ENCODE results near the gene JCAD. TPM values are rescaled to one million over a fixed set of nuclear protein-coding genes. Genes with fewer than 3 reads are reported as not detected.
"Not testable (repeated sequence)": the region's sequence is repeated elsewhere in the genome, so short reads cannot be mapped to it uniquely, and the experiment has no call there.

The JCAD gene
- total RNA-seq, 2 donors from 2014 or later: 0.05 to 0.29 TPM

GRCh38 chr10:30007406-30007805 lies 52.0 kb downstream of the JCAD start:
- DNase-seq: no peak
- Mint-ChIP-seq H3K36me3 (ENCODE audit: insufficient read depth in 2 of 2) (no peaks in the 10 kb centered on the region), H3K27me3 (ENCODE audit: low read depth) (peaks cover 62% of the 10 kb centered on the region), H3K4me3 (no peak overlapping the region), H3K9me3 (no peaks in the 10 kb centered on the region), H3K4me1 (ENCODE audit: low read depth) (peaks cover 22% of the 10 kb centered on the region), H3K27ac (no peak overlapping the region)
- ATAC-seq (replicated peaks in 1 of 2): no peak

GRCh38 chr10:30006410-30006809 lies 53.0 kb downstream of the JCAD start:
- H3K9me3 Mint-ChIP-seq: no peaks in the 10 kb centered on the region
- H3K27ac Mint-ChIP-seq: no peak overlapping the region
- DNase-seq (no peak), ATAC-seq (replicated peaks in 1 of 2) (no peak)
- no peaks in the 10 kb centered on the region for H3K36me3 Mint-ChIP-seq (ENCODE audit: insufficient read depth in 2 of 2)
- peaks cover 28% of the 10 kb centered on the region for H3K4me1 Mint-ChIP-seq (ENCODE audit: low read depth)
- peaks cover 57% of the 10 kb centered on the region for H3K27me3 Mint-ChIP-seq (ENCODE audit: low read depth)
- H3K4me3 Mint-ChIP-seq: no peak overlapping the region

GRCh38 chr10:30005116-30005515 lies 54.3 kb downstream of the JCAD start:
- Mint-ChIP-seq H3K4me1 (ENCODE audit: low read depth) (peaks cover 28% of the 10 kb centered on the region), H3K27me3 (ENCODE audit: low read depth) (peaks cover 64% of the 10 kb centered on the region)
- not testable (repeated sequence) for ATAC-seq (replicated peaks in 1 of 2); DNase-seq; H3K9me3 Mint-ChIP-seq; H3K27ac Mint-ChIP-seq; H3K4me3 Mint-ChIP-seq; H3K36me3 Mint-ChIP-seq (ENCODE audit: insufficient read depth in 2 of 2)

DNA sequence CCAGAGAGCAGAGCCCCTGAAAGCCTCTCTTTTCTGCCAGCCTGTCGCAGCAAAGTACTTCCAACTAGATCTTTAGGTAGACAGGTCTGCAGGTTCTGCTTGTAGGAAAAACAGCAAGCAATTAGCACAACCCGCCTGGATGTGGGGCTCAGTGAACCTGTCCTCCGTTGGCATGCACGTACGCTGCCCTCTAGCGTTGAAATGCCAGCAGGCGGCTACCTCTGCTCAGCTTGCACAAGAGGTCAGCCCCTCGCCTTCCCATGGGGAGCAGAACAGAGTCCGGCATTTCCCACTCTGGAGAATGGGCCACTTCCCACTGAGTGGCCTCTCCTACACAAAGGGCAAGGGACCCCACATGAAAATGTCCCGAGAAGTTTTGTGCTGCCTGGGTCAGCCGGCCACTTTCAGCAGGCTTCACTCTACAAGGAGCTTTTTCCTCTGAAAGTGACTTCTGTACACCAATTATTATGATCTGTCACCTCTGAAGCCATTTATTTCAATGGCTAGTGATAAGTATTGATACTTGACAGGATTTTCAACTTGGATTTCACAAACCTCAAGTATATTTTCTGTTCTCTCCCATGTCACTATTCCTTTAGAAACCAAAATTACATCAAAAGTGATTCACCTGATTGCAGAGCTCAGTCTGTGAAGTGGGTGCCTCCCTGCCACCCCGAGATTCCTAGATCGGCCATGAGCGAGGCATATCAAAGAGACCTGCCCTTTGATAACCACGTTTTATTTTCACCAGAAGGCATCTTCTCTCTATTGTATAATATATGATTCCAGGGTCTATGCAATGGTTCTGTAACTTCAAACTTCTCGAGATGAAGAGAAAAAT lies 56.7 kb downstream of the JCAD start:
- H3K4me1 Mint-ChIP-seq (ENCODE audit: low read depth): peaks cover 24% of the 10 kb centered on the region
- H3K36me3 Mint-ChIP-seq (ENCODE audit: insufficient read depth in 2 of 2): no peaks in the 10 kb centered on the region
- H3K27ac Mint-ChIP-seq: no peak overlapping the region
- peak; percentile 81 for ATAC-seq (replicated peaks in 1 of 2)
- DNase-seq: peak; percentile 66 to 69
- no peaks in the 10 kb centered on the region for H3K9me3 Mint-ChIP-seq
- peak overlapping the region in 1 of 2 donors; percentile 33 for H3K4me3 Mint-ChIP-seq
- H3K27me3 Mint-ChIP-seq (ENCODE audit: low read depth): peaks cover 74% of the 10 kb centered on the region

- ATAC-seq (replicated peaks in 1 of 2) (no peak), DNase-seq (no peak)
- Mint-ChIP-seq H3K36me3 (ENCODE audit: insufficient read depth in 2 of 2) (no peaks in the 10 kb centered on the region), H3K4me3 (no peak overlapping the region), H3K27ac (no peak overlapping the region), H3K27me3 (ENCODE audit: low read depth) (peaks cover 76% of the 10 kb centered on the region), H3K9me3 (no peaks in the 10 kb centered on the region), H3K4me1 (ENCODE audit: low read depth) (peaks cover 17% of the 10 kb centered on the region)
Observed at GRCh38 chr10:30000802-30001571, 58.4 kb downstream of the JCAD start.

- ATAC-seq (replicated peaks in 1 of 2) (peak; percentile 76), DNase-seq (peak; percentile 77)
- H3K4me3 Mint-ChIP-seq: no peak overlapping the region
- H3K27ac Mint-ChIP-seq: no peak overlapping the region
- no peaks in the 10 kb centered on the region for H3K36me3 Mint-ChIP-seq (ENCODE audit: insufficient read depth in 2 of 2)
- H3K27me3 Mint-ChIP-seq (ENCODE audit: low read depth): peaks cover 83% of the 10 kb centered on the region
- H3K9me3 Mint-ChIP-seq: no peaks in the 10 kb centered on the region
- H3K4me1 Mint-ChIP-seq (ENCODE audit: low read depth): peaks cover 14% of the 10 kb centered on the region
Observed at GRCh38 chr10:29998142-29998808, 61.1 kb downstream of the JCAD start.

GRCh38 chr10:29994811-29995210 lies 64.6 kb downstream of the JCAD start:
- ATAC-seq (replicated peaks in 1 of 2): no peak
- peaks cover 57% of the 10 kb centered on the region for H3K27me3 Mint-ChIP-seq (ENCODE audit: low read depth)
- no peak overlapping the region for H3K4me3 Mint-ChIP-seq
- no peak for DNase-seq
- no peaks in the 10 kb centered on the region for H3K4me1 Mint-ChIP-seq (ENCODE audit: low read depth)
- H3K27ac Mint-ChIP-seq: no peak overlapping the region
- H3K36me3 Mint-ChIP-seq (ENCODE audit: insufficient read depth in 2 of 2): no peaks in the 10 kb centered on the region
- H3K9me3 Mint-ChIP-seq: no peaks in the 10 kb centered on the region

DNA sequence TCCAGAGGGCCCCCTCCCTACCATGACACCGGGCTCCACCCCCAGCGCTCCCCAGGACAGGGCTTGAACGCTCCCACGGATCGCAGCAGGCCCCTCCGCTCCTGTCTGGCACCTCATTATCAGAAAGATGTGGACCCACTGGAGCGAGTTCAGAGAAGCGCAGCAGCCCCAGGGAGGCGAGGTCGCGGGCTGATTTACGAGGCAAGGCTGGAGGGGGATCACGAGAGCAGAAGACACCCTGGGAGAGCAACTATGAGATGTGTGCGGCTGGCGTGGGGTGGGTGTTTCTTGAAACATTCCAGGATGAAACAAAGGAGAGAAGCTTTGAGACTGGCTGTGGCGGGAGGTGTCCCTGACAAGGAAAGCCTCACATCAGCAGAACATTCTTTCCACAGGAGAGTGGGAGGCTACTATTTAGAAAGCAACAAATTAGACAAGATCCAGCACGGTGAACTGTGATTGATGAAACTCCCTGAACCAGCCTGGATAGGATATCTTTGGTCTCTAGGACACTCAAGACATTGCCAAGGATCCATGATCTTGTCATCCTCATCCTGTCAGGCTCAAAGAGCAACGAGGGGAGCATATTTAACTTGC lies 66.0 kb downstream of the JCAD start:
- ATAC-seq (replicated peaks in 1 of 2): no peak
- DNase-seq: no peak
- H3K4me3 Mint-ChIP-seq: no peak overlapping the region
- no peak overlapping the region for H3K27ac Mint-ChIP-seq
- no peaks in the 10 kb centered on the region for H3K4me1 Mint-ChIP-seq (ENCODE audit: low read depth)
- H3K27me3 Mint-ChIP-seq (ENCODE audit: low read depth): peaks cover 50% of the 10 kb centered on the region
- no peaks in the 10 kb centered on the region for H3K36me3 Mint-ChIP-seq (ENCODE audit: insufficient read depth in 2 of 2)
- H3K9me3 Mint-ChIP-seq: no peaks in the 10 kb centered on the region

DNA sequence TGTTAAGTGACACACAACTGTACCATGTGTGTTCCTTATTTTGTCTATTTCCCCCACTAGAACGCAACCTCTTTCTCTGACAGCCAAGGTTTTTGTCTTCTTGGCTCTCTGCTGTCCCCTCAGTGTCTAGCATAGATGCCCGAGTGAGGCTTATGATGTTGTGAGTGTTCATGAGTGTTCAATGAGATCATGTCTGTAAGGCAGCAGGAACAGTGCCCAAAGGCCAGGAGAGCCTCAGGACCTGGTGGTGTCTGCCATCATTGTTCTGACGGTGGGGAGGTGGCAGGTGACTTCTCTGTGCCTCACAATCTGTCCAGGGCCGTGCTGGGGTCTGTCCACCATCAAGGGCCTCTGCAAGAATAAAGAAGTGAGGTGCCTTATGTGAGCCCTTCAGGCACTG lies 66.5 kb downstream of the JCAD start:
- DNase-seq: no peak
- Mint-ChIP-seq H3K36me3 (ENCODE audit: insufficient read depth in 2 of 2) (no peaks in the 10 kb centered on the region), H3K9me3 (no peaks in the 10 kb centered on the region), H3K4me1 (ENCODE audit: low read depth) (no peaks in the 10 kb centered on the region), H3K4me3 (no peak overlapping the region), H3K27ac (no peak overlapping the region), H3K27me3 (ENCODE audit: low read depth) (peaks cover 45% of the 10 kb centered on the region)
- no peak for ATAC-seq (replicated peaks in 1 of 2)

GRCh38 chr10:29991382-29991781 lies 68.0 kb downstream of the JCAD start:
- no peak overlapping the region for H3K27ac Mint-ChIP-seq
- no peak for ATAC-seq (replicated peaks in 1 of 2)
- H3K27me3 Mint-ChIP-seq (ENCODE audit: low read depth): peaks cover 30% of the 10 kb centered on the region

GRCh38 chr10:29987471-29987870 lies 71.9 kb downstream of the JCAD start:
- no peak overlapping the region for H3K27ac Mint-ChIP-seq
- H3K9me3 Mint-ChIP-seq: peaks cover 1 to 6% of the 10 kb centered on the region in 2 donors
- peaks cover 0 to 2% of the 10 kb centered on the region in 2 donors for H3K36me3 Mint-ChIP-seq (ENCODE audit: insufficient read depth in 2 of 2)
- ATAC-seq (replicated peaks in 1 of 2): no peak
- H3K4me1 Mint-ChIP-seq (ENCODE audit: low read depth): no peaks in the 10 kb centered on the region
- peaks cover 7% of the 10 kb centered on the region for H3K27me3 Mint-ChIP-seq (ENCODE audit: low read depth)
- H3K4me3 Mint-ChIP-seq: no peak overlapping the region
- no peak for DNase-seq

More at GRCh38 chr10:29991382-29991781, 68.0 kb downstream of the JCAD start:
- H3K36me3 Mint-ChIP-seq (ENCODE audit: insufficient read depth in 2 of 2): no peaks in the 10 kb centered on the region
- no peak overlapping the region for H3K4me3 Mint-ChIP-seq
- H3K9me3 Mint-ChIP-seq: no peaks in the 10 kb centered on the region
- H3K4me1 Mint-ChIP-seq (ENCODE audit: low read depth): no peaks in the 10 kb centered on the region
- DNase-seq: no peak

DNA sequence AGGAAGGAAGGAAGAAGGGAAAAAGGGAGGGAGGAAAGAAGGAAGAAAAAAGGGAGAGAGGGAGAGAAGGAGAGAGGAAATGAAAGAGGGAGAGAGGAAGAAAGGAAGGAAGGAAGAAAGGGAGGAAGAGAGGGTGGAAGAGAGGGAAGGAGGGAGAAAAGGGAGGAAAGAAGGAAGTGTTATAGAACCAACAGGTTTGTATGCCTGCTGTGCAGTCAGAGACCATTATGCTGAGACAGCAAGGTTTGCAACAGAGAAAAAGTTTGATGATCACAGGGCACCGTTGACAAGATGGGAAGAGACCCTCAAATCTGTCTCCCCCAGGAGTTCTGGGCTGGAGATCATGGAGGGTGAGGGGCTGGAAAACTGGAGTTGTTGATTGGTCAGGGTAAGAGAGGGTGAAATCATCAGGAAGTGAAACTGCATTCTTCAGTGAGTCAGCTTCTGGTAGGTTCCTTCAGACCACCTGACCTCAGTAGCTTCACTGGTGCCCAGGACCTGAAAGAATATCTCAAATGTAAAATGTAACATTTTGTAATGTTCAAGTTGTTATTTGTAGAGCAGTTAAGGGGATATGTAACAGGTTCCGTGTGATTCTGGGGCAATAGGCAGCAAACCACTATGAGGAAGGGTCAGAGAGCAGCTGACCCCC lies 76.3 kb downstream of the JCAD start:
- ATAC-seq (replicated peaks in 1 of 2) (no peak), DNase-seq (no peak)
- H3K27ac Mint-ChIP-seq: no peak overlapping the region
- H3K9me3 Mint-ChIP-seq: peaks cover 1 to 6% of the 10 kb centered on the region in 2 donors
- H3K36me3 Mint-ChIP-seq (ENCODE audit: insufficient read depth in 2 of 2): peaks cover 0 to 2% of the 10 kb centered on the region in 2 donors
- H3K27me3 Mint-ChIP-seq (ENCODE audit: low read depth): peaks cover 7% of the 10 kb centered on the region
- no peaks in the 10 kb centered on the region for H3K4me1 Mint-ChIP-seq (ENCODE audit: low read depth)
- no peak overlapping the region for H3K4me3 Mint-ChIP-seq

All from activated T-cell treated with anti-CD3 and anti-CD28 coated beads, Interleukin-2, amount 50 U/mL, for 72 hours (primary cell).